ENCODE measurements around the gene NDE1. TPM values are rescaled to one million over a fixed set of nuclear protein-coding genes. Genes with fewer than 3 reads are reported as not detected.

Gene NDE1
- total and polyA plus RNA-seq, 2 of the 8 experiments (the other 6 are each of a cell fraction or from before 2014, with no cell fraction given), result 13.3 to 41.3 TPM

DNA sequence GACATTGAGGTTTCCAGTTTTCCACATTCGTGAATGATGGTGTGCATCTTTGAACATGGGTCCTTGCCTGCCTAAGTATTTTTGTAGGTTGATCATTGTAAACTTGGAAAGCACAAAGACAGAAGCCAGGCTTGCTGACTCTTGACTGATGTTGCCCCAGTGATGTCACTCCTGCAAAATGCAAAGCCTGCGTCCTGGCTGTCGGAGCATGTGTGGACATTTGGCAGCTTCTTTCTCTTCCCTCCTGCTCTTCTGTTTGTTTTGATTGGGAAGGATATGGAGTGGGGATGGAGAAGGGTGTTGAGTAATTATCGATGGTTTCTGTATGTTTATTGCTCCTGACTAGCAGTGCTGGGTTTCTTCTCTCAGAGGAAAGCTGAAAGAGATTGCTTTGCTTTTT lies 3.2 kb downstream of the NDE1 start:
- H3K9me3 ChIP-seq (ENCODE audit: insufficient read depth in 2 of 2, low read depth in 1 of 2, low read length in 1 of 2), result no peaks in the 10 kb centered on the region
- H3K27ac ChIP-seq (ENCODE audit: low read depth, low read length), result no peak overlapping the region
- DNase-seq (ENCODE audit: low read depth in 1 of 2, low spot score in 2 of 2), result no peak
- H3K23me2 ChIP-seq (ENCODE audit: low read depth, low read length), result peaks cover 6% of the 10 kb centered on the region
- no peak overlapping the region for H2BK120ac ChIP-seq (replicated peaks; ENCODE audit: low read depth, low read length)
- TF ChIP-seq JUN (IDR thresholded peaks at IDR 0.05; ENCODE audit: low read depth, low read length) (no peak), HDAC6 (IDR thresholded peaks at IDR 0.05; ENCODE audit: low read depth, low read length) (no peak), BCL11A (IDR thresholded peaks at IDR 0.05; ENCODE audit: low read depth in 2 of 2, low read length in 2 of 2) (no peak)
- TF ChIP-seq, protein P1, sequence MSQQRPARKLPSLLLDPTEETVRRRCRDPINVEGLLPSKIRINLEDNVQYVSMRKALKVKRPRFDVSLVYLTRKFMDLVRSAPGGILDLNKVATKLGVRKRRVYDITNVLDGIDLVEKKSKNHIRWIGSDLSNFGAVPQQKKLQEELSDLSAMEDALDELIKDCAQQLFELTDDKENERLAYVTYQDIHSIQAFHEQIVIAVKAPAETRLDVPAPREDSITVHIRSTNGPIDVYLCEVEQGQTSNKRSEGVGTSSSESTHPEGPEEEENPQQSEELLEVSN (IDR thresholded peaks at IDR 0.05), result no peak
- TF ChIP-seq, protein P2, sequence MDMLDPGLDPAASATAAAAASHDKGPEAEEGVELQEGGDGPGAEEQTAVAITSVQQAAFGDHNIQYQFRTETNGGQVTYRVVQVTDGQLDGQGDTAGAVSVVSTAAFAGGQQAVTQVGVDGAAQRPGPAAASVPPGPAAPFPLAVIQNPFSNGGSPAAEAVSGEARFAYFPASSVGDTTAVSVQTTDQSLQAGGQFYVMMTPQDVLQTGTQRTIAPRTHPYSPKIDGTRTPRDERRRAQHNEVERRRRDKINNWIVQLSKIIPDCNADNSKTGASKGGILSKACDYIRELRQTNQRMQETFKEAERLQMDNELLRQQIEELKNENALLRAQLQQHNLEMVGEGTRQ (IDR thresholded peaks at IDR 0.05; ENCODE audit: low read length), result no peak
- peaks cover 8% of the 10 kb centered on the region; the same call in 1 of the 2 replicates for H3K79me1 ChIP-seq (ENCODE audit: low read depth, low read length)
- no peak overlapping the region for H2BK20ac ChIP-seq (ENCODE audit: low read length)
- no peak overlapping the region for H3K18ac ChIP-seq (ENCODE audit: extremely low read depth, low read length)
- no peak overlapping the region for H3K4ac ChIP-seq (replicated peaks; ENCODE audit: insufficient read length, low read depth, low read length)
- peaks cover 1 to 7% of the 10 kb centered on the region in 2 experiments for H4K20me1 ChIP-seq (replicated peaks in 1 of 2; ENCODE audit: control insufficient read depth in 1 of 2, insufficient read depth in 2 of 2, low read length in 2 of 2)
- H4K5ac ChIP-seq (ENCODE audit: insufficient read length, low read depth, low read length), result no peak overlapping the region
- H3K27me3 ChIP-seq (replicated peaks in 1 of 4; ENCODE audit: control insufficient read depth in 3 of 4, extremely low read depth in 1 of 4, insufficient read depth in 3 of 4, low read length in 3 of 4), result no peaks in the 10 kb centered on the region
- H3K79me2 ChIP-seq (ENCODE audit: control insufficient read depth in 1 of 2, insufficient read depth in 2 of 2, low read length in 2 of 2), result peaks cover 0 to 28% of the 10 kb centered on the region in 2 experiments; a peak in 3 of 4 replicates
- no peak overlapping the region for H3K9ac ChIP-seq (replicated peaks in 1 of 4; ENCODE audit: extremely low read depth in 1 of 4, low read depth in 3 of 4, low read length in 3 of 4)
- FAIRE-seq, result no peak
- H2BK5ac ChIP-seq (ENCODE audit: low read depth, low read length), result no peak overlapping the region
- no peak overlapping the region for H2AFZ ChIP-seq (ENCODE audit: low read length)
- WGBS, 2 experiments (ENCODE audit: extremely low coverage in 1 of 2, insufficient coverage in 1 of 2, insufficient read length in 1 of 2, insufficient replicate concordance in 2 of 2, low coverage in 1 of 2, low lambda C conversion rate in 2 of 2, missing lambda C conversion rate in 1 of 2), result 78 to 100% methylated on average over 1 to 4 of the region's 4 CpGs
- ChIA-PET POLR2A (ENCODE audit: partially characterized antibody) (interaction anchor here (0.7 to 1.2 kb wide), 3 partner anchors 10 to 18 kb away, joined by 3 to 4 read pairs (median 3); partner anchors contain the start of gene MARF1), CTCF (ENCODE audit: partially characterized antibody) (interaction anchor here (1.1 kb wide), 1 partner anchor 19 kb away, joined by 3 read pairs; no protein-coding TSS in a partner anchor)
- H2AK5ac ChIP-seq (ENCODE audit: low read depth, low read length), result no peak overlapping the region
- H3K14ac ChIP-seq (ENCODE audit: insufficient read length), result no peak overlapping the region
- no peak overlapping the region for H3K56ac ChIP-seq (replicated peaks; ENCODE audit: insufficient read length, low read depth, low read length)
- no peak overlapping the region for H2BK12ac ChIP-seq (ENCODE audit: low read depth, low read length)
- H3K4me3 ChIP-seq (ENCODE audit: extremely low read depth in 1 of 4, insufficient read depth in 2 of 4, low read depth in 3 of 4, low read length in 4 of 4), result no peak overlapping the region
- no peak overlapping the region for H4K91ac ChIP-seq (replicated peaks; ENCODE audit: insufficient read length, low read length)
- no peak overlapping the region for H3K4me2 ChIP-seq (ENCODE audit: insufficient read depth in 1 of 2, low read depth in 2 of 2, low read length in 2 of 2)
- H2BK15ac ChIP-seq (ENCODE audit: low read length), result no peak overlapping the region
- no peak overlapping the region for H3K23ac ChIP-seq (ENCODE audit: insufficient read length)
- H3K4me1 ChIP-seq (replicated peaks in 1 of 4; ENCODE audit: control insufficient read depth in 3 of 4, insufficient read depth in 4 of 4, low read length in 3 of 4), result peaks cover 0 to 3% (median 1%) of the 10 kb centered on the region in 4 experiments; a peak in 2 of 7 replicates
- H3K36me3 ChIP-seq (ENCODE audit: control insufficient read depth in 2 of 4, insufficient read depth in 4 of 4, low read length in 3 of 4), result no peaks in the 10 kb centered on the region
- H4K8ac ChIP-seq (ENCODE audit: extremely low read depth, insufficient read depth, low read length), result no peak overlapping the region

Data from H1 (cell line).